Measurements from ENCODE around the gene GBX2. TPM values are rescaled to one million over a fixed set of nuclear protein-coding genes. Genes with fewer than 3 reads are reported as not detected.

GBX2 gene
- total and polyA plus RNA-seq, 2 of the 8 experiments (the other 6 are each of a cell fraction or from before 2014, with no cell fraction given), result 0.38 to 0.89 TPM

GRCh38 chr2:236164201-236164924 is 3.8 kb downstream of the GBX2 start (continued):
- TF ChIP-seq CTBP2 (IDR thresholded peaks at IDR 0.05; ENCODE audit: borderline replicate concordance, insufficient read depth, insufficient read length, low read length), result peak; percentile 8
- no peak for TF ChIP-seq MAFK (IDR thresholded peaks at IDR 0.05; ENCODE audit: low read depth, low read length)
- no peak for TF ChIP-seq TAF1 (IDR thresholded peaks at IDR 0.05; ENCODE audit: low read depth, low read length)
- TF ChIP-seq USF2 (IDR thresholded peaks at IDR 0.05; ENCODE audit: low read length), result no peak
- no peak for TF ChIP-seq POLR2A (IDR thresholded peaks at IDR 0.05; ENCODE audit: control extremely low read depth in 1 of 2, low read depth in 2 of 2, low read length in 2 of 2)
- TF ChIP-seq SUZ12 (IDR thresholded peaks at IDR 0.05; ENCODE audit: low read length), result peak; percentile 60; the same call in 1 of the 2 replicates
- no peak for TF ChIP-seq HDAC6 (IDR thresholded peaks at IDR 0.05; ENCODE audit: low read depth, low read length)
- peak; percentile 53 for TF ChIP-seq EZH2 (IDR thresholded peaks at IDR 0.05; ENCODE audit: low read depth, low read length, severe bottlenecking)
- TF ChIP-seq RFX5 (IDR thresholded peaks at IDR 0.05; ENCODE audit: borderline replicate concordance, low read depth, low read length), result no peak
- no peak for TF ChIP-seq YY1 (IDR thresholded peaks at IDR 0.05; ENCODE audit: low read depth, low read length)
- TF ChIP-seq FOSL1 (IDR thresholded peaks at IDR 0.05; ENCODE audit: insufficient read depth, low read depth, low read length), result no peak
- TF ChIP-seq GABPA (IDR thresholded peaks at IDR 0.05; ENCODE audit: borderline replicate concordance, insufficient read depth, low read length), result no peak
- TF ChIP-seq SIRT6 (IDR thresholded peaks at IDR 0.05; ENCODE audit: low read length), result no peak
- TF ChIP-seq ATF3 (IDR thresholded peaks at IDR 0.05; ENCODE audit: insufficient read depth, low read depth, low read length), result no peak
- TF ChIP-seq RXRA (IDR thresholded peaks at IDR 0.05; ENCODE audit: insufficient read depth, low read depth, low read length), result no peak
- peak; percentile 18; the same call in 1 of the 2 replicates for TF ChIP-seq TBP (IDR thresholded peaks at IDR 0.05; ENCODE audit: low read depth, low read length)
- no peak for TF ChIP-seq ATF2 (IDR thresholded peaks at IDR 0.05; ENCODE audit: low read length)
- no peak for TF ChIP-seq CREB1 (IDR thresholded peaks at IDR 0.05)
- no peak for TF ChIP-seq SIX5 (IDR thresholded peaks at IDR 0.05; ENCODE audit: low read depth, low read length)
- no peak for TF ChIP-seq SP4 (IDR thresholded peaks at IDR 0.05; ENCODE audit: low read length)
- TF ChIP-seq RBBP5 (IDR thresholded peaks at IDR 0.05; ENCODE audit: borderline replicate concordance, low read depth, low read length), result no peak

All from H1 (cell line).